K562 (cell line): ENCODE results near the gene GMDS. TPM values are rescaled to one million over a fixed set of nuclear protein-coding genes. Genes with fewer than 3 reads are reported as not detected.

ENCODE experiments used
- ARID1B ChIP-seq: fragments of 450-650 bp; IDR thresholded peaks from 2 replicates; pipeline ENCODE4 v1.6.1; 2016; ENCODE audit warnings: antibody characterized with exemption, mild to moderate bottlenecking, inconsistent platforms
- CREM ChIP-seq: IDR thresholded peaks from 2 replicates; pipeline ENCODE4 v1.6.1; 2014; ENCODE audit warnings: antibody characterized with exemption, low read depth
- DPF2 ChIP-seq: fragments of 450-650 bp; IDR thresholded peaks from 2 replicates; pipeline ENCODE4 v1.6.1; 2016
- EGR1 ChIP-seq: fragments of 450-650 bp; conservative IDR thresholded peaks from 2 replicates; pipeline ENCODE4 v1.6.1; 2017; ENCODE audit warnings: mild to moderate bottlenecking
- EP300 ChIP-seq: IDR thresholded peaks from 2 replicates; pipeline ENCODE4 v1.6.1; 2012; ENCODE audit warnings: low read length, improper control_type of control experiment
- FOSL1 ChIP-seq: fragments of 200-800 bp; sonication (Bioruptor generic); conservative IDR thresholded peaks from 2 replicates; pipeline ENCODE4 v1.6.1; 2016; ENCODE audit warnings: missing genetic modification characterization, missing compliant biosample characterization
- HMBOX1 ChIP-seq: sonication (generic); IDR thresholded peaks from 2 replicates; pipeline ENCODE4 v1.6.1; 2016
- IRF2 ChIP-seq: sonication (generic); formaldehyde crosslinking; IDR thresholded peaks from 2 replicates; pipeline ENCODE4 v1.8.1; 2022; ENCODE audit warnings: mild to moderate bottlenecking, missing genetic modification reagents
- JUN ChIP-seq, 2 experiments: sonication (generic) in 1 of 2; formaldehyde crosslinking in 1 of 2; IDR thresholded peaks; 2 replicates each; pipeline versions ENCODE4 v1.6.1 to v1.8.0; 2012 to 2022; ENCODE audit warnings: borderline replicate concordance in 2 of 2, mild to moderate bottlenecking in 2 of 2, improper control_type of control experiment in 1 of 2, low read depth in 1 of 2, low read length in 1 of 2, missing genetic modification reagents in 1 of 2
- JUND ChIP-seq, 2 experiments: IDR thresholded peaks; 2 replicates in 1 of 2; 3 replicates in 1 of 2; pipeline ENCODE4 v1.6.1; 2011; ENCODE audit warnings: borderline replicate concordance in 2 of 2, low read depth in 2 of 2, low read length in 2 of 2, improper control_type of control experiment in 1 of 2, missing biosample characterization in 1 of 2, missing genetic modification characterization in 1 of 2, missing genetic modification reagents in 1 of 2
- MAFG ChIP-seq: fragments of 450-650 bp; conservative IDR thresholded peaks from 2 replicates; pipeline ENCODE4 v1.6.1; 2016; ENCODE audit warnings: missing genetic modification characterization, missing compliant biosample characterization
- NFE2 ChIP-seq: IDR thresholded peaks from 2 replicates; pipeline ENCODE4 v1.6.1; 2014; ENCODE audit warnings: antibody characterized with exemption, low read depth
- PTTG1 ChIP-seq: fragments of 450-650 bp; IDR thresholded peaks from 2 replicates; pipeline ENCODE4 v1.6.1; 2016; ENCODE audit warnings: low read depth, mild to moderate bottlenecking, missing genetic modification characterization, missing compliant biosample characterization
- SP1 ChIP-seq: sonication (generic); formaldehyde crosslinking; IDR thresholded peaks from 2 replicates; pipeline ENCODE4 v1.8.1; 2022; ENCODE audit warnings: mild to moderate bottlenecking, missing genetic modification reagents
- TEAD1 ChIP-seq, 2 experiments: fragments of 450-650 bp in 1 of 2; sonication (generic) in 1 of 2; formaldehyde crosslinking; IDR thresholded peaks; 2 replicates each; pipeline versions ENCODE4 v1.4.0 to v1.8.0; 2020 to 2022; ENCODE audit warnings: mild to moderate bottlenecking in 2 of 2, missing genetic modification reagents in 1 of 2
- TEAD4 ChIP-seq, 2 experiments: sonication (generic) in 1 of 2; formaldehyde crosslinking in 1 of 2; IDR thresholded peaks; 2 replicates each; pipeline versions ENCODE4 v1.6.1 to v1.8.0; 2012 to 2022; ENCODE audit warnings: borderline replicate concordance in 1 of 2, inconsistent platforms in 1 of 2, low read length in 1 of 2, mild to moderate bottlenecking in 1 of 2, missing genetic modification reagents in 1 of 2
- ZNF311 ChIP-seq: fragments of 250-450 bp; sonication (Bioruptor Pico); IDR thresholded peaks from 2 replicates; pipeline ENCODE4 v1.4.0; 2020; ENCODE audit warnings: mild to moderate bottlenecking, moderate library complexity
- ZNF408 ChIP-seq: fragments of 250-450 bp; sonication (Bioruptor Pico); IDR thresholded peaks from 2 replicates; pipeline ENCODE4 v1.4.0; 2020; ENCODE audit warnings: low read depth, mild to moderate bottlenecking, moderate library complexity
- polyA plus RNA-seq, 8 experiments: library from polyadenylated mRNA; depleted of rRNA in 4 of 8; stranded (reverse) in 5 of 8; unstranded in 3 of 8; fragments of >200 nt; fragmentation: Nextera tagmentation in 2 of 8; fragmentation: Illumina TruSeq in 1 of 8; extraction: Ambion mirVana in 2 of 8; extraction: Trizol in 1 of 8; gene quantifications; 2 replicates each; pipeline versions ENCODE4 v1.2.1 to v1.2.3, GENCODE V29; 2011 to 2014; ENCODE audit warnings: inconsistent platforms in 1 of 8, missing spikeins in 1 of 8
- total RNA-seq, 7 experiments: library from RNA; depleted of rRNA in 6 of 7; stranded (reverse); fragments of >200 nt in 6 of 7; fragmentation: Illumina TruSeq in 2 of 7; extraction: Trizol in 2 of 7; gene quantifications; 2 replicates each; pipeline versions ENCODE4 v1.2.1 to v1.2.3, GENCODE V29; 2011 to 2021; ENCODE audit warnings: low replicate concordance in 1 of 7
- TF ChIP-seq, protein P1 (sequence below): IDR thresholded peaks from 2 replicates; pipeline ENCODE4 v1.6.1; 2012; ENCODE audit warnings: low read depth, low read length, improper control_type of control experiment, borderline replicate concordance
- TF ChIP-seq, protein P2 (sequence below), 2 experiments: fragments of 450-650 bp in 1 of 2; sonication (generic) in 1 of 2; formaldehyde crosslinking in 1 of 2; IDR thresholded peaks in 1 of 2; conservative IDR thresholded peaks in 1 of 2; 2 replicates each; pipeline versions ENCODE4 v1.6.1 to v1.8.1; 2016 to 2023; ENCODE audit warnings: mild to moderate bottlenecking in 2 of 2, moderate library complexity in 2 of 2, inconsistent platforms in 1 of 2, missing genetic modification reagents in 1 of 2
- TF ChIP-seq, protein P3 (sequence below), 2 experiments: IDR thresholded peaks; 2 replicates each; pipeline ENCODE4 v1.6.1; 2011; ENCODE audit warnings: borderline replicate concordance in 1 of 2, control low read depth in 1 of 2, low read depth in 1 of 2, low read length in 1 of 2, mild to moderate bottlenecking in 1 of 2, mixed read lengths in 1 of 2, moderate library complexity in 1 of 2; ENCODE audit not compliant: insufficient read depth in 1 of 2, insufficient read length in 1 of 2, poor library complexity in 1 of 2, severe bottlenecking in 1 of 2; ENCODE audit errors: extremely low read depth in 1 of 2

Gene GMDS
- total and polyA plus RNA-seq, 9 of the 15 experiments (the other 6 are each of a cell fraction or from before 2014, with no cell fraction given) = 0.48 to 31.8 (median 13.4) TPM

- peak; percentile 14 to 48; a peak in 1 of 4 replicates for TF ChIP-seq TEAD1 (CRISPR knock-in tag; IDR thresholded peaks at IDR 0.05)
- peak; percentile 84 for TF ChIP-seq EGR1
- peak; percentile 80 for TF ChIP-seq FOSL1
- TF ChIP-seq ARID1B = peak; percentile 69
- TF ChIP-seq SP1 (CRISPR knock-in tag) = 0 out of 2 replicates have a peak, but pooled peaks have one; percentile 22
- peak; percentile 74 for TF ChIP-seq CREM
- TF ChIP-seq MAFG = no peak
- peak; percentile 91 for TF ChIP-seq JUND (IDR thresholded peaks at IDR 0.05; ENCODE audit: borderline replicate concordance, low read depth, low read length)
- TF ChIP-seq JUND (tag; IDR thresholded peaks at IDR 0.05; ENCODE audit: borderline replicate concordance, low read depth, low read length) = peak; percentile 84; the same call in 2 of the 3 replicates
- no peak for TF ChIP-seq PTTG1
- TF ChIP-seq, protein P1, sequence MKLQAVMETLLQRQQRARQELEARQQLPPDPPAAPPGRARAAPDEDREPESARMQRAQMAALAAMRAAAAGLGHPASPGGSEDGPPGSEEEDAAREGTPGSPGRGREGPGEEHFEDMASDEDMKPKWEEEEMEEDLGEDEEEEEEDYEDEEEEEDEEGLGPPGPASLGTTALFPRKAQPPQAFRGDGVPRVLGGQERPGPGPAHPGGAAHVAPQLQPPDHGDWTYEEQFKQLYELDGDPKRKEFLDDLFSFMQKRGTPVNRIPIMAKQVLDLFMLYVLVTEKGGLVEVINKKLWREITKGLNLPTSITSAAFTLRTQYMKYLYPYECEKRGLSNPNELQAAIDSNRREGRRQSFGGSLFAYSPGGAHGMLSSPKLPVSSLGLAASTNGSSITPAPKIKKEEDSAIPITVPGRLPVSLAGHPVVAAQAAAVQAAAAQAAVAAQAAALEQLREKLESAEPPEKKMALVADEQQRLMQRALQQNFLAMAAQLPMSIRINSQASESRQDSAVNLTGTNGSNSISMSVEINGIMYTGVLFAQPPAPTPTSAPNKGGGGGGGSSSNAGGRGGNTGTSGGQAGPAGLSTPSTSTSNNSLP = peak; percentile 88
- TF ChIP-seq, protein P2, sequence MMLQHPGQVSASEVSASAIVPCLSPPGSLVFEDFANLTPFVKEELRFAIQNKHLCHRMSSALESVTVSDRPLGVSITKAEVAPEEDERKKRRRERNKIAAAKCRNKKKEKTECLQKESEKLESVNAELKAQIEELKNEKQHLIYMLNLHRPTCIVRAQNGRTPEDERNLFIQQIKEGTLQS (IDR thresholded peaks at IDR 0.05) = peak; percentile 84
- TF ChIP-seq, protein P2 (CRISPR knock-in tag; conservative IDR thresholded peaks at IDR 0.05) = no peak; the same call in 1 of the 2 replicates
- peak; percentile 97 for TF ChIP-seq HMBOX1
- TF ChIP-seq JUN (IDR thresholded peaks at IDR 0.05; ENCODE audit: borderline replicate concordance, low read depth, low read length) = peak; percentile 79
- no peak for TF ChIP-seq JUN (CRISPR knock-in tag; IDR thresholded peaks at IDR 0.05; ENCODE audit: borderline replicate concordance)
- no peak for TF ChIP-seq ZNF408 (CRISPR knock-in tag)
- TF ChIP-seq NFE2 = peak; percentile 68
- TF ChIP-seq, protein P3, sequence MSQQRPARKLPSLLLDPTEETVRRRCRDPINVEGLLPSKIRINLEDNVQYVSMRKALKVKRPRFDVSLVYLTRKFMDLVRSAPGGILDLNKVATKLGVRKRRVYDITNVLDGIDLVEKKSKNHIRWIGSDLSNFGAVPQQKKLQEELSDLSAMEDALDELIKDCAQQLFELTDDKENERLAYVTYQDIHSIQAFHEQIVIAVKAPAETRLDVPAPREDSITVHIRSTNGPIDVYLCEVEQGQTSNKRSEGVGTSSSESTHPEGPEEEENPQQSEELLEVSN (IDR thresholded peaks at IDR 0.05; ENCODE audit: borderline replicate concordance in 1 of 2, extremely low read depth in 1 of 2, insufficient read depth in 1 of 2, insufficient read length in 1 of 2, low read depth in 1 of 2, low read length in 1 of 2, poor library complexity in 1 of 2, severe bottlenecking in 1 of 2) = peak in 1 of 2 experiments; percentile 12
- TF ChIP-seq ZNF311 (CRISPR knock-in tag) = no peak
- peak; percentile 64; the same call in 1 of the 2 replicates for TF ChIP-seq DPF2
- peak; percentile 36; the same call in 1 of the 2 replicates for TF ChIP-seq TEAD4 (IDR thresholded peaks at IDR 0.05; ENCODE audit: low read length)
- TF ChIP-seq TEAD4 (CRISPR knock-in tag; IDR thresholded peaks at IDR 0.05; ENCODE audit: borderline replicate concordance) = no peak
- no peak for TF ChIP-seq IRF2 (CRISPR knock-in tag)
- peak; percentile 37; the same call in 1 of the 2 replicates for TF ChIP-seq EP300
Measured at GRCh38 chr6:1630771-1631217, 614.6 kb downstream of the GMDS start (continued).
